GM10266 (cell line): ENCODE data around the gene NKX6-2.

Experiments used
- DNase-seq: peaks from one replicate; pipeline ENCODE4 v3.0.0; 2012; ENCODE audit errors: extremely low spot score
- TF ChIP-seq, protein P1 (sequence below): IDR thresholded peaks from 2 replicates; pipeline ENCODE4 v1.5.1; 2012; ENCODE audit warnings: mild to moderate bottlenecking, low read depth; ENCODE audit not compliant: control insufficient read depth, insufficient read depth; ENCODE audit errors: missing control alignments

The NKX6-2 gene

GRCh38 chr10:132785723-132786475 lies at the start of gene NKX6-2:
NKX6-2 (minus strand) TSS chr10:132786147; CDS start chr10:132785948, 199 bp downstream.
- TF ChIP-seq, protein P1, sequence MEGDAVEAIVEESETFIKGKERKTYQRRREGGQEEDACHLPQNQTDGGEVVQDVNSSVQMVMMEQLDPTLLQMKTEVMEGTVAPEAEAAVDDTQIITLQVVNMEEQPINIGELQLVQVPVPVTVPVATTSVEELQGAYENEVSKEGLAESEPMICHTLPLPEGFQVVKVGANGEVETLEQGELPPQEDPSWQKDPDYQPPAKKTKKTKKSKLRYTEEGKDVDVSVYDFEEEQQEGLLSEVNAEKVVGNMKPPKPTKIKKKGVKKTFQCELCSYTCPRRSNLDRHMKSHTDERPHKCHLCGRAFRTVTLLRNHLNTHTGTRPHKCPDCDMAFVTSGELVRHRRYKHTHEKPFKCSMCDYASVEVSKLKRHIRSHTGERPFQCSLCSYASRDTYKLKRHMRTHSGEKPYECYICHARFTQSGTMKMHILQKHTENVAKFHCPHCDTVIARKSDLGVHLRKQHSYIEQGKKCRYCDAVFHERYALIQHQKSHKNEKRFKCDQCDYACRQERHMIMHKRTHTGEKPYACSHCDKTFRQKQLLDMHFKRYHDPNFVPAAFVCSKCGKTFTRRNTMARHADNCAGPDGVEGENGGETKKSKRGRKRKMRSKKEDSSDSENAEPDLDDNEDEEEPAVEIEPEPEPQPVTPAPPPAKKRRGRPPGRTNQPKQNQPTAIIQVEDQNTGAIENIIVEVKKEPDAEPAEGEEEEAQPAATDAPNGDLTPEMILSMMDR: no peak
- DNase-seq: no peak

DNA sequence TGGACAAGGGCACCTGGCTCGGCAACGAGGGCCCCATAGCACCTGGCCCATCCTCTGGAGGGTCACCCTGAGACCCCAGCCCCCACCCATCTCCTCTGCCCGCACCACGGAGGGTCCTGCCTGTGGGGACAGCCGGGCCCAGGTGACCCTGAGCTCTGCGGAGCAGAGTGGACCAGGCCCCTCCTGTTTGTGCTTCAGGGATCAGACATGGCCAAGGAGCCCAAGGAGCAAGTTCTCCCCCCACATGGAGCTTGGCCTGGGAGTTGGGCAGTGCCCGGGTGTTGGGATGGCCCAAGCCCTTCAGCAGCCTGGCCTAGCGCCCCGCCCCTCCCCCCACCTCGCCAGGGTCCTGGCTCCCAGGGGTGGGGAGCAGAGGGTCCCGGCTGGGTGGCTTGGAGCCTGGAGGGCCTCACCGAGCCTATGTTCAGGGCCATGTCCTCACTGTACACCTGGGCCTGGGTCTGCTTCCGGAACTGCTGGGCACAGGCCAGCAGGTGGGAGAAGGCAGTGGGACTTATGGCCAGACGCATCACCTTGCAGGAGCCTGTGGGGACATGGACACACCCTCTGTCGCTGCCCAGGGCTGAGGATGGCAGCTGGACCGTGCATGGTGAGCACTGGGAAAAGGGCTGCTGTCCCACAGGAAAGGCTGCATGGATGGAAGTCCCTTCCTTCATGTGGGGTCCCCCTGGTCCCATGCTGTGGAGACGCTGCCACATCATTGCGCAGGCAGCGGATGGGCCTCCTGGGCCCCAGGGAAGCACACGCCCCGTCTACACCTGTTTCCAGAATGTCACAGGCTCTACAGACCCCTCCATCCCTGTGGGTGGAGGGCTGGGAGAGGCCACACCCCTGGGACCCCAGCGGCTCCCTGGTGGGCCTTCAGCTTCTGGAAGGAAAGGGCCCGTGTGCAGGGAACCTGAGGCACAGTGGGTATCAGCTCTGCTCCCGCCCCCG lies 49.2 kb upstream of the NKX6-2 start:
- TF ChIP-seq, protein P1: no peak

GRCh38 chr10:132834311-132834761 lies 48.4 kb upstream of the NKX6-2 start:
- TF ChIP-seq, protein P1: no peak
- DNase-seq: no peak

More for the DNA sequence above, 49.2 kb upstream of the NKX6-2 start:
- no peak for DNase-seq

GRCh38 chr10:132833421-132834111 lies 47.6 kb upstream of the NKX6-2 start:
- TF ChIP-seq, protein P1: no peak
- no peak for DNase-seq

DNA sequence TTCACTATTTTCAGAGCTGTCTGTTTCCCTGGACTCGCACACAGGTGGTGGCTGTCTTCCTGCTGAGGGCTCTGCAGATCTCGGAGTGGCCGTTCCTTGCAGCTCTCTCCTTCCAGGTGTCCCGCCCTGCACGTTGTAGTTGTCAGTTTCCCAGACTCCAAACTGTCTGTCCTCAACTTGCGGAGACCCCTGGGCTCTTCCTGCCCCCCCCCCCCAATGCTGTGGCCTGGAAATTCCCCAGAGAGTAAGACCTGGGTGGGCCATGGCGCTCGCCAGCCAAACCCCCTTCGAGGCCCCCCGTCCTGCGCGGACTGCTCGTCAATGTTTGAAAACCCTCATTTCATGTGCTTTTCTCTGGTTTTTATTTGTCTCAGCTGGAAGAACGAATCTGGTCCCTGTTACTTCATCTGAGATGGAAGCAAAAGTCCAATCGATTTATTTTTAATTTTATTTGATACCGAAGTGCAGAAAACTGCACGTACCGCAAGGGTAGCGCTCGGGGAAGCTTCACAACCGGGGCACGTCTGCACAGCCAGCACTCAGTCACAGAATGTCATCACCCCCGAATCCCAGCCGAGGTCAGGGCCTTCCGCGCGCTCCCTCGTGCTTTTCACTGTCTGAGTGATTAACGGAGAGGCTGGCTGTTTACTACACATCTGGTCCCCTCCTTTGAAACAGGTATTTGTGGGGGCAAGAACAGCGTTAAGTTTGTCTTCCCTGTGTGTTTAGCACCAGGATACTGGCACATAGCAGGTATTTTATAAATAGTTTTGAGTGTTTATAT lies 46.4 kb upstream of the NKX6-2 start:
- TF ChIP-seq, protein P1: no peak
- no peak for DNase-seq

DNA sequence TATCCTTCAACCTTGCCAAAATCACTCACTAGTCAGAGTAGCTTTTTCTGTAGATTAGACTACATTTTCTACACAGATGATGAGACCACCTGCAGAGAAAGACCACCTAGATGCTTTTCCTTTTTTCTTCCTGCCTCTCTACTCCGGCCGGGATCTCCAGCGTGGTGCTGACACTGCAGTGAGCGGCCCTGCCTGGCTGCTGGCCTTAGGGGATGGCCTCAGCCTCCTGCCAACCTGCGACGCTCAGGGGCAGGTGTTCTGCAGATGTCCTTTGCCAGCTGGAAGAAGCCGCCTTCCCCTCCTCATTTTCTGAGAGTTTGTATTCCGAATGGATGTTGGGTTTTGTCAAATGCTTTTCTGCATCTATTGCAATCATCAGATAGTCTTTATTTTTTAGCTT lies 43.5 kb upstream of the NKX6-2 start:
- TF ChIP-seq, protein P1: no peak
- DNase-seq: no peak
